Measurements from ENCODE around the gene EMP1. TPM values are rescaled to one million over a fixed set of nuclear protein-coding genes. Genes with fewer than 3 reads are reported as not detected.

Gene EMP1
- polyA plus RNA-seq, 3 donors = 2.7 to 6.3 (median 3.1) TPM

DNA sequence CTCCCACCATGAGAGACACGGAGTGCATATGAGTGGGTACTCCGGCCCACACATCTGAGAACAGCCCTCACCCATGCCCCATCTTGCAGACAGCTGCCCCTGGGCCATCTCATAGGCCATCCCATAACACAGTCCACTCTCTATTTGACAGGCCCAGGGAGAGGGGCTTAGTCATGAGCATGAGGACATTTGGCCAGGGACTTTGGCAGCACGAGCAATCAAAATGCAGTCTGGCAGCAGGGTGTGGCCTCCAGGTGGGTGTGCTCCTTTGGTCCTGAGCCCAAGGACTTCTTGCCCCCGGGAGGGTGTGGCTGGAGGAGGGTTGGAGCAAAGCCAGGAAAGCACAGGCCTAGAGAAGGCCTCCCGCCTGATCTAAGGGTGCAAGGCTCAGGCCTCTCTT is 25.6 kb downstream of the EMP1 start:
- H4K20me1 ChIP-seq (ENCODE audit: insufficient read depth, low read length) = no peaks in the 10 kb centered on the region
- peak overlapping the region in 1 of 7 donors; percentile 36 for H3K27ac Mint-ChIP-seq
- H3K27me3 Mint-ChIP-seq (ENCODE audit: low read depth in 3 of 3) = peaks cover 1 to 2% (median 2%) of the 10 kb centered on the region in 3 donors
- H3K9ac ChIP-seq (ENCODE audit: insufficient read depth, low read length, poor library complexity, severe bottlenecking) = no peak overlapping the region
- no peak overlapping the region for H2AFZ ChIP-seq (ENCODE audit: insufficient read depth, low read depth, low read length, poor library complexity, severe bottlenecking)
- H3K36me3 ChIP-seq (replicated peaks in 1 of 2; ENCODE audit: control insufficient read depth in 1 of 2, insufficient read depth in 2 of 2, low read length in 2 of 2) = no peaks in the 10 kb centered on the region
- H3K4me3 Mint-ChIP-seq = no peak overlapping the region
- H3K4me1 ChIP-seq (ENCODE audit: control insufficient read depth in 1 of 2, insufficient read depth in 2 of 2, low read length in 2 of 2) = no peaks in the 10 kb centered on the region
- DNase-seq = no peak
- no peaks in the 10 kb centered on the region for H3K9me3 ChIP-seq (replicated peaks in 1 of 2; ENCODE audit: control insufficient read depth in 1 of 2, insufficient read depth in 1 of 2, low read length in 2 of 2)
- H3K79me2 ChIP-seq (ENCODE audit: insufficient read depth, low read length) = no peaks in the 10 kb centered on the region
- intact Hi-C loops (cut with micrococcal nuclease) = no loop called here
- H3K27me3 ChIP-seq (ENCODE audit: control insufficient read depth in 2 of 2, insufficient read depth in 2 of 2, low read length in 2 of 2) = no peaks in the 10 kb centered on the region
- no peak overlapping the region for H3K4me2 ChIP-seq (replicated peaks; ENCODE audit: extremely low read depth, low read length, poor library complexity, severe bottlenecking)
- TF ChIP-seq, protein P1, sequence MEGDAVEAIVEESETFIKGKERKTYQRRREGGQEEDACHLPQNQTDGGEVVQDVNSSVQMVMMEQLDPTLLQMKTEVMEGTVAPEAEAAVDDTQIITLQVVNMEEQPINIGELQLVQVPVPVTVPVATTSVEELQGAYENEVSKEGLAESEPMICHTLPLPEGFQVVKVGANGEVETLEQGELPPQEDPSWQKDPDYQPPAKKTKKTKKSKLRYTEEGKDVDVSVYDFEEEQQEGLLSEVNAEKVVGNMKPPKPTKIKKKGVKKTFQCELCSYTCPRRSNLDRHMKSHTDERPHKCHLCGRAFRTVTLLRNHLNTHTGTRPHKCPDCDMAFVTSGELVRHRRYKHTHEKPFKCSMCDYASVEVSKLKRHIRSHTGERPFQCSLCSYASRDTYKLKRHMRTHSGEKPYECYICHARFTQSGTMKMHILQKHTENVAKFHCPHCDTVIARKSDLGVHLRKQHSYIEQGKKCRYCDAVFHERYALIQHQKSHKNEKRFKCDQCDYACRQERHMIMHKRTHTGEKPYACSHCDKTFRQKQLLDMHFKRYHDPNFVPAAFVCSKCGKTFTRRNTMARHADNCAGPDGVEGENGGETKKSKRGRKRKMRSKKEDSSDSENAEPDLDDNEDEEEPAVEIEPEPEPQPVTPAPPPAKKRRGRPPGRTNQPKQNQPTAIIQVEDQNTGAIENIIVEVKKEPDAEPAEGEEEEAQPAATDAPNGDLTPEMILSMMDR (IDR thresholded peaks at IDR 0.05) = no peak
- H3K36me3 Mint-ChIP-seq = no peaks in the 10 kb centered on the region
- no peak overlapping the region for H3K27ac ChIP-seq (ENCODE audit: low read depth in 1 of 2, low read length in 2 of 2)
- no peaks in the 10 kb centered on the region for H3K4me1 Mint-ChIP-seq
- no peak overlapping the region for H3K4me3 ChIP-seq (replicated peaks in 1 of 3; ENCODE audit: low read depth in 2 of 3, low read length in 3 of 3)
- WGBS (ENCODE audit: insufficient coverage) = 93% methylated on average over 3 of the region's 5 CpGs
- peaks cover 3 to 10% (median 7%) of the 10 kb centered on the region in 7 donors for H3K9me3 Mint-ChIP-seq

DNA sequence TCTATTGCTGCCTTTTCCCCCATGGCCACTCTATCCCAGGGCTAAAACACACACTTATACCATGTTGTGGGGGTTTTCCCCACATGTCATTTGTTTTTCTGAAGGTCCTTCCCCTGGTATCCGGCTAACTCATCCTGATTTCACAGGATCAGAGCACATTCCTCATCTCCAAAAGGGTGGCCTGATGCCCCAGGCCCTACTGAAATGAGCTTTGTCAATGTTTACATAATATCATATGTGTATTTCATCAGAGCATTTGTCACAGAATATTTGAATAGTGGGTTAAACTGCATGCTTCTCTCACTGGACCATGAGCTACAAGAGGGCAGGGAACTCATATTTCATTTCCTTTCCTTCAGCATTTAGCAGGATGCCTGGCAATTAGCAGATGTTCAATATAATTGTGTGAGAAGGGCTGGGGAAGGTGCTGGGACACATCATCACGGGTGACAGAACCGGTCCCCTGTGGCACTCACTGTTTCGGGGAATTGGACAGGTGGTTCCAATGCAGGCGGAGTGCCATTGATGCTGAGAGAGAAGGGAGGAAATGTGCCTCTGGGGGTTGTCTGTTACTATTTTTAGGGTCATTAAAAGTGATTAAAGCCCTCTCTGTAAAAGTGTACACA is 26.8 kb downstream of the EMP1 start:
- no peak overlapping the region for H3K4me2 ChIP-seq (replicated peaks; ENCODE audit: extremely low read depth, low read length, poor library complexity, severe bottlenecking)
- Mint-ChIP-seq H3K4me3 (no peak overlapping the region), H3K27me3 (ENCODE audit: low read depth in 3 of 3) (peaks cover 2 to 3% (median 2%) of the 10 kb centered on the region in 3 donors)

More for the DNA sequence above, 26.8 kb downstream of the EMP1 start:
- Mint-ChIP-seq H3K9me3 (peaks cover 3 to 10% (median 7%) of the 10 kb centered on the region in 7 donors), H3K4me1 (no peaks in the 10 kb centered on the region), H3K36me3 (no peaks in the 10 kb centered on the region), H3K27ac (peak overlapping the region in 1 of 7 donors; percentile 63)
- Histone ChIP-seq H3K36me3 (replicated peaks in 1 of 2; ENCODE audit: control insufficient read depth in 1 of 2, insufficient read depth in 2 of 2, low read length in 2 of 2) (no peaks in the 10 kb centered on the region), H3K9me3 (replicated peaks in 1 of 2; ENCODE audit: control insufficient read depth in 1 of 2, insufficient read depth in 1 of 2, low read length in 2 of 2) (no peaks in the 10 kb centered on the region), H3K9ac (ENCODE audit: insufficient read depth, low read length, poor library complexity, severe bottlenecking) (no peak overlapping the region), H3K27ac (ENCODE audit: low read depth in 1 of 2, low read length in 2 of 2) (no peak overlapping the region), H3K27me3 (ENCODE audit: control insufficient read depth in 2 of 2, insufficient read depth in 2 of 2, low read length in 2 of 2) (no peaks in the 10 kb centered on the region), H3K4me3 (replicated peaks in 1 of 3; ENCODE audit: low read depth in 2 of 3, low read length in 3 of 3) (no peak overlapping the region), H3K4me1 (ENCODE audit: control insufficient read depth in 1 of 2, insufficient read depth in 2 of 2, low read length in 2 of 2) (no peaks in the 10 kb centered on the region), H3K79me2 (ENCODE audit: insufficient read depth, low read length) (no peaks in the 10 kb centered on the region), H4K20me1 (ENCODE audit: insufficient read depth, low read length) (no peaks in the 10 kb centered on the region), H2AFZ (ENCODE audit: insufficient read depth, low read depth, low read length, poor library complexity, severe bottlenecking) (no peak overlapping the region)
- 100% methylated on average over 2 of the region's 5 CpGs for WGBS (ENCODE audit: insufficient coverage)
- no peak for DNase-seq
- intact Hi-C loops (cut with micrococcal nuclease) = no loop called here
- TF ChIP-seq, protein P1 (IDR thresholded peaks at IDR 0.05) = no peak

All from CD14-positive monocyte (primary cell).